ENCODE measurements around the gene PAF1. TPM values are rescaled to one million over a fixed set of nuclear protein-coding genes. Genes with fewer than 3 reads are reported as not detected.
A peak's percentile ranks its signal among the peaks of the same experiment; 100 is the strongest.

The PAF1 gene
- total RNA-seq, 1 experiment from 2014 or later = 901 TPM

- H3K27me3 ChIP-seq (ENCODE audit: control insufficient read depth, insufficient read depth, low read length) = no peaks in the 10 kb centered on the region
- BruUV-seq (replicated peaks) = no TSS peak
- H3K27ac ChIP-seq (ENCODE audit: low read length) = peak overlapping the region; percentile 84
- H3K36me3 ChIP-seq (ENCODE audit: control insufficient read depth, insufficient read depth, low read length) = peaks cover 27% of the 10 kb centered on the region
- peak overlapping the region; percentile 29 to 58 for H3K4me3 ChIP-seq (ENCODE audit: low read depth in 2 of 2, low read length in 2 of 2)
- ATAC-seq = no peak
- DNase-seq (ENCODE audit: low read depth, low spot score) = no peak
- intact Hi-C loops (cut with micrococcal nuclease; ENCODE audit: unreplicated experiment) (no loop called here), in situ Hi-C loops (cut with HindIII; ENCODE audit: low pct_unique_long_range_greater_than_20kb, low sequenced_read_pairs) (no loop called here)
- peaks cover 83% of the 10 kb centered on the region for H3K4me1 ChIP-seq (ENCODE audit: control insufficient read depth, insufficient read depth, low read length)
- ChIA-PET CTCF (interaction anchor here (0.7 to 1.4 kb wide), 4 partner anchors 10 to 59 kb away, joined by 3 to 9 read pairs (median 4); partner anchors contain the start of gene SUPT5H), POLR2A (interaction anchor here (0.5 to 5.9 kb wide), 22 partner anchors 10 to 785 kb away, joined by 3 to 524 read pairs (median 6); partner anchors contain the start of genes DYRK1B, EID2B, PLEKHG2 and SAMD4B)
- TF ChIP-seq REST (IDR thresholded peaks at IDR 0.05; ENCODE audit: insufficient read depth in 1 of 2, low read depth in 2 of 2, low read length in 1 of 2) = no peak
- no peak for TF ChIP-seq CTCF (IDR thresholded peaks at IDR 0.05)
- TF ChIP-seq TCF7L2 (IDR thresholded peaks at IDR 0.05; ENCODE audit: low read depth, low read length) = no peak
- TF ChIP-seq SIN3A (IDR thresholded peaks at IDR 0.05; ENCODE audit: borderline replicate concordance, insufficient read depth, low read depth, low read length) = no peak
- TF ChIP-seq POLR2AphosphoS5 (IDR thresholded peaks at IDR 0.05; ENCODE audit: low read depth, low read length) = no peak
- H3K9me3 ChIP-seq (ENCODE audit: control insufficient read depth, insufficient read depth, low read depth, low read length) = no peaks in the 10 kb centered on the region
Measured at GRCh38 chr19:39433480-39434079, 42.7 kb upstream of the PAF1 start.

- TF ChIP-seq SIN3A (IDR thresholded peaks at IDR 0.05; ENCODE audit: borderline replicate concordance, insufficient read depth, low read depth, low read length) = no peak
- TF ChIP-seq POLR2AphosphoS5 (IDR thresholded peaks at IDR 0.05; ENCODE audit: low read depth, low read length) = no peak
- intact Hi-C loops (cut with micrococcal nuclease; ENCODE audit: unreplicated experiment) (no loop called here), in situ Hi-C loops (cut with HindIII; ENCODE audit: low pct_unique_long_range_greater_than_20kb, low sequenced_read_pairs) (no loop called here)
- ATAC-seq (no peak), DNase-seq (ENCODE audit: low read depth, low spot score) (no peak)
- no peaks in the 10 kb centered on the region for H3K27me3 ChIP-seq (ENCODE audit: control insufficient read depth, insufficient read depth, low read length)
- H3K4me3 ChIP-seq (ENCODE audit: low read depth in 2 of 2, low read length in 2 of 2) = peak overlapping the region in 1 of 2 experiments; percentile 58; a peak in 2 of 4 replicates
- H3K9me3 ChIP-seq (ENCODE audit: control insufficient read depth, insufficient read depth, low read depth, low read length) = no peaks in the 10 kb centered on the region
- no TSS peak for BruUV-seq (replicated peaks)
- CTCF ChIA-PET = interaction anchor here (0.6 to 2.6 kb wide), 6 partner anchors 8 to 402 kb away, joined by 3 to 14 read pairs (median 6); partner anchors contain the start of genes PLEKHG2 and SAMD4B
- H3K4me1 ChIP-seq (ENCODE audit: control insufficient read depth, insufficient read depth, low read length) = peaks cover 83% of the 10 kb centered on the region
- peaks cover 27% of the 10 kb centered on the region for H3K36me3 ChIP-seq (ENCODE audit: control insufficient read depth, insufficient read depth, low read length)
- POLR2A ChIA-PET = interaction anchor here (0.5 to 5.9 kb wide), 26 partner anchors 8 to 786 kb away, joined by 3 to 524 read pairs (median 4); partner anchors contain the start of genes PLEKHG2, SUPT5H, TIMM50 and TTC9B
- peak overlapping the region; percentile 84 for H3K27ac ChIP-seq (ENCODE audit: low read length)
Measured at GRCh38 chr19:39432677-39433025, 41.7 kb upstream of the PAF1 start.
